GM21576 (cell line): ENCODE measurements around the gene PDZK1.
"Not testable (repeated sequence)": the region's sequence is repeated elsewhere in the genome, so short reads cannot be mapped to it uniquely, and the experiment has no call there.

Experiments
- ATAC-seq: cut with Tn5 transposase; IDR thresholded peaks from one replicate; pipeline ENCODE4 v1.9.1; 2021; ENCODE audit warnings: mild to moderate bottlenecking, moderate library complexity; ENCODE audit not compliant: unreplicated experiment

The PDZK1 gene

DNA sequence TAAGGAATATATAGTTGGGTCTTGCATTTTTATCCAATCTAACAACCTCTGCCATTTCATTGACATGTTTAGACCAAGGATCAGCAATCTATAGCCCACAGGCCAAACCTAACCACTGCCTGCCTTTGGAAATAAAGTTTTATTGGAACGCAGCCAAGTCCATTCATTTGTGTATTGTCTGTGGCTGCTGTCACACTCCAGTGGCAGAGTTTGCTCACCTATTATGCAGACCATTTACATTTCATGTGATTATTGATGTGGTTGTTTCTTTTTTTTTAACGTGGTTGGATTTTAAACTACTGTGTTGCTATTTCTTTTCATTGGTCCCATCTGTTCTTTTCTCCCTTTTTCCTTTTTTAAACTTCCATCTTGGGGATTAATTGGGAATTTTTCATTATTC lies 44.7 kb downstream of the PDZK1 start:
- not testable (repeated sequence) for ATAC-seq

DNA sequence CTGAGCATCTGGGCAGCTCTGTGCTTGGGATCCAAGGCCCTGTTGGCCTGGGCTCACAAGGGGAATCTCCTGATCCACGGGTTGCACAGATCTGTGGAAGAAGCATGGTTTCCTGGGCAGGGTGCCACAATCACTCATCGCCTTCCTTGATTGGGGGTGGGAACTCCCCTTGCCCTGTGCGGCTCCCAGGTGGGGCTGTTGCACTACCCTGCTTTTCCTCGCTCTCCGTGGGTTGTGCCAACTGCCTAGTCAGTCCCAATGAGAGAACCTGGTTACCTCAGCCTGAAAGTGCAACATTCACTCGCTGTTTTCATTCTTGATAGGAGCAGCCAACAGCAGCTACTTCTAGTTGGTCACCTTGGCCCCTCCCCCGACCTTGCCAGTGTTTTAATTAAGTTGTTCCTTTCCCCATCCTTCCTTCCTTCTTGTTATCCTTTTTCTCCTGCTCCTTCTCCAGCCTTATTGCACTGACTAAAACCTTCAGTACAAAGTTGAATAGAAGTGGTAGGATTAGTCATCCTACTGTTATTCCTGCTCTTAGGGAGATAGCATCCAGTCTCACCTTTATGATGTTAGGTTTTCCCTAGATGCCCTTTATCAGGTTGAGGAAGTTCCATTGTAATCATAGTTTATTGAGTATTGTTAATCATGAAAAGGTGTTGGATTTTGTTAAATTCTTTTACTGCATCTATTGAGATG lies 50.8 kb downstream of the PDZK1 start:
- not testable (repeated sequence) for ATAC-seq

DNA sequence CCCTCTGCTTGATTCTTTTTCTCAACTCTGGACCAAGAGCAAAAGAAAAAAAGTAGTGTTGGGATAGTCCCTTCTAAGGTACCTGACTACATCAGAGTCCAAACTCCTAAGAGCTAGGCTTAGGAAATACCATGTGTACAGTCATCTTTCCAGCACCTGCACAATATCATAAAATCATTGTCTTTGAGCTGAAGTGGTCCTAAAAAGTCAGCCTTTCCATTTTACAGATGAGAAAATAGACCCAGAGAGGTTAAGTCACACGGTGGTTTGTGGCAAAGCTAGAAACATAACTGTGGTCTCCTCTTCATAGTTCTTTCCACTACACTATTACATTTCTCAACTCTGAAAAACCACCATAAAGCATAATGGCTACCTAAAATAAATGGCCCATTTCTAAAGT lies 63.2 kb downstream of the PDZK1 start:
- not testable (repeated sequence) for ATAC-seq

DNA sequence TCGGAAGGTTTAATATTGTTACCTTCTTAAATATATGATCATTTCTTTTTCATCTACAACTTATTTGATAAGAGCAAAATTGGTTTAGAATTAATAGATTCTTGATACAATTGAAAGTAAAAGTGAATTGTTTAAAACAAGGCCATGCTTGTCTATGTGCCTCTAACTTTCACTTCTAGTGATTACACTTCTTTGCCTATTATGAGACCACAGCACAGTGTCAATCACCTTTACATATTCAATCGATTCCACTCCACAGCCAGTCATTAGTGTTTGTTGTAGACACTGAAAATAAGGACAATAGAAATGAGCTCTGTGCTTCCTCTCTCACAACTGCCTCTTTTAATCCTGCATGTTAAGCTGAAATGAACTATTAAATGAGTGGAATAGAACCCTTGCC lies 65.3 kb downstream of the PDZK1 start:
- ATAC-seq = not testable (repeated sequence)

DNA sequence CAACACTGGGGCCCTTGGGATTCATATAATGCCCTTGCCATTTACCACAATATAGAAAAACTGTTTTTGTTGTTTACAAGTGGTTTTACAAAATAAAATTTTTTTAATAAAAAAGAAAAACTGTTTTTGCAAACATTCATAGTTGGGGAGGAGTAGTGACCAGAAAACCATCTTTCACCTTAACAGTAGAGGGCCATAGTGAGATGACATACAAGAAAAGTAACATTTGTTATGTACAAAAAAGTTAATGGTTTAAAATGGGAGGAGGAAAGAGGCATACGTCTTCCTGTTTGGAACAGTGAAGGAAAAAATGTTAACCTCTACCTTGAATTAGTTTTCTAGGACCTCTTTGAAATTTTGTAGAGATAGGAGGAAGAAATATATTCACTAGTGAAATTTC lies 70.9 kb downstream of the PDZK1 start:
- ATAC-seq = not testable (repeated sequence)

DNA sequence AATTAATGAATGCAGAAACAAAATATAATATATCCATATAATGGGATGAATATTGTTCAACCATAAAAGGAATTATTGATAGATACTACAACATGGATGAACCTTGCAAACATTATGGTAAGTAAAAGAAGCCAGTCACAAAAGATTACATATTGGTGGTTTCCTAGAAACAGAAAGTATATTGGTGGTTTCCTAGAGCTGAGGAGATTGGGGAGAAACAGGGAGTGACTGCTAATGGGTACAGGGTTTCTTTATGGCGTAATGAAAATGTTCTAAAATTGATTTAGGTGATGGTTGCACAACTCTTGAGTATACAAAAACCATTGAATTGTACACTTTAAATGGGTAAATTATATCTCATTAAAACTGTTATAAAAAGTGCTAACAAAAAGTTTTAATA lies 85.0 kb downstream of the PDZK1 start:
- ATAC-seq = not testable (repeated sequence)
